Measurements from ENCODE around the gene OR51A2. TPM values are rescaled to one million over a fixed set of nuclear protein-coding genes. Genes with fewer than 3 reads are reported as not detected.

Gene OR51A2
- total and polyA plus RNA-seq, 2 of the 8 experiments (the other 6 are each of a cell fraction or from before 2014, with no cell fraction given) = not detected

- TF ChIP-seq HDAC6 (IDR thresholded peaks at IDR 0.05; ENCODE audit: low read depth, low read length) = no peak
- no peak for TF ChIP-seq SP1 (IDR thresholded peaks at IDR 0.05; ENCODE audit: low read depth, low read length)
- TF ChIP-seq SP2 (IDR thresholded peaks at IDR 0.05; ENCODE audit: low read length) = no peak
- no peak for TF ChIP-seq TCF12 (IDR thresholded peaks at IDR 0.05; ENCODE audit: low read depth, low read length)
Measured at GRCh38 chr11:4916581-4916980, 38.9 kb downstream of the OR51A2 start (continued).

Other genes starting within 250 kb of the OR51A2 start
- gene OR51F1, start 185.8 kb downstream of the OR51A2 start, total RNA-seq (2021; fragmentation: NEBNext Ultra II Directional; extraction: Animal tissue kit (Norgen Biotek cat#: 25700)) = not detected in 2 replicates
- not detected in 2 replicates for gene OR51F1, start 185.8 kb downstream of the OR51A2 start, polyA plus RNA-seq (2011; rRNA removed)
- gene OR52R1, start 151.3 kb downstream of the OR51A2 start, total RNA-seq (2021; fragmentation: NEBNext Ultra II Directional; extraction: Animal tissue kit (Norgen Biotek cat#: 25700)) = not detected in 2 replicates
- gene OR52R1, start 151.3 kb downstream of the OR51A2 start, polyA plus RNA-seq (2011; rRNA removed) = not detected in 2 replicates
- not detected in 2 replicates for gene OR51F2, start 134.4 kb downstream of the OR51A2 start, total RNA-seq (2021; fragmentation: NEBNext Ultra II Directional; extraction: Animal tissue kit (Norgen Biotek cat#: 25700))
- 0.09 and 0.15 TPM in 2 replicates for gene OR51F2, start 134.4 kb downstream of the OR51A2 start, polyA plus RNA-seq (2011; rRNA removed)
- not detected in 2 replicates for gene OR51S1, start 106.5 kb downstream of the OR51A2 start, total RNA-seq (2021; fragmentation: NEBNext Ultra II Directional; extraction: Animal tissue kit (Norgen Biotek cat#: 25700))
- gene OR51S1, start 106.5 kb downstream of the OR51A2 start, polyA plus RNA-seq (2011; rRNA removed) = not detected in 2 replicates
- not detected in 2 replicates for gene OR51T1, start 73.8 kb downstream of the OR51A2 start, total RNA-seq (2021; fragmentation: NEBNext Ultra II Directional; extraction: Animal tissue kit (Norgen Biotek cat#: 25700))
- gene OR51T1, start 73.8 kb downstream of the OR51A2 start, polyA plus RNA-seq (2011; rRNA removed) = not detected in 2 replicates
- not detected in 2 replicates for gene OR51A7, start 51.9 kb downstream of the OR51A2 start, total RNA-seq (2021; fragmentation: NEBNext Ultra II Directional; extraction: Animal tissue kit (Norgen Biotek cat#: 25700))
- gene OR51A7, start 51.9 kb downstream of the OR51A2 start, polyA plus RNA-seq (2011; rRNA removed) = not detected in 2 replicates
- gene OR51G2, start 36.4 kb downstream of the OR51A2 start, total RNA-seq (2021; fragmentation: NEBNext Ultra II Directional; extraction: Animal tissue kit (Norgen Biotek cat#: 25700)) = not detected in 2 replicates
- gene OR51G2, start 36.4 kb downstream of the OR51A2 start, polyA plus RNA-seq (2011; rRNA removed) = not detected in 2 replicates
- gene OR51G1, start 31.4 kb downstream of the OR51A2 start, total RNA-seq (2021; fragmentation: NEBNext Ultra II Directional; extraction: Animal tissue kit (Norgen Biotek cat#: 25700)) = not detected in 2 replicates
- gene OR51G1, start 31.4 kb downstream of the OR51A2 start, polyA plus RNA-seq (2011; rRNA removed) = not detected in 2 replicates
- not detected in 2 replicates for gene OR51A4, start 8.1 kb downstream of the OR51A2 start, total RNA-seq (2021; fragmentation: NEBNext Ultra II Directional; extraction: Animal tissue kit (Norgen Biotek cat#: 25700))
- gene OR51A4, start 8.1 kb downstream of the OR51A2 start, polyA plus RNA-seq (2011; rRNA removed) = not detected in 2 replicates
- not detected in 2 replicates for gene OR51L1, start 39.1 kb upstream of the OR51A2 start, total RNA-seq (2021; fragmentation: NEBNext Ultra II Directional; extraction: Animal tissue kit (Norgen Biotek cat#: 25700))
- not detected in 2 replicates for gene OR51L1, start 39.1 kb upstream of the OR51A2 start, polyA plus RNA-seq (2011; rRNA removed)
- gene OR52J3, start 90.8 kb upstream of the OR51A2 start, total RNA-seq (2021; fragmentation: NEBNext Ultra II Directional; extraction: Animal tissue kit (Norgen Biotek cat#: 25700)) = not detected in 2 replicates
- gene OR52J3, start 90.8 kb upstream of the OR51A2 start, polyA plus RNA-seq (2011; rRNA removed) = not detected in 2 replicates
- not detected in 2 replicates for gene OR52E2, start 103.9 kb upstream of the OR51A2 start, total RNA-seq (2021; fragmentation: NEBNext Ultra II Directional; extraction: Animal tissue kit (Norgen Biotek cat#: 25700))
- not detected in 2 replicates for gene OR52E2, start 103.9 kb upstream of the OR51A2 start, polyA plus RNA-seq (2011; rRNA removed)
- not detected in 2 replicates for gene OR52E1, start 113.9 kb upstream of the OR51A2 start, total RNA-seq (2021; fragmentation: NEBNext Ultra II Directional; extraction: Animal tissue kit (Norgen Biotek cat#: 25700))
- not detected in 2 replicates for gene OR52E1, start 113.9 kb upstream of the OR51A2 start, polyA plus RNA-seq (2011; rRNA removed)
- gene OR52A5, start 182.6 kb upstream of the OR51A2 start, total RNA-seq (2021; fragmentation: NEBNext Ultra II Directional; extraction: Animal tissue kit (Norgen Biotek cat#: 25700)) = 0.11 TPM in 1 of 2 replicates, not detected in the other
- 0.02 TPM in 2 replicates for gene OR52A5, start 182.6 kb upstream of the OR51A2 start, polyA plus RNA-seq (2011; rRNA removed)
- 11.6 and 12.2 TPM in 2 replicates for gene OR52A1, start 199.0 kb upstream of the OR51A2 start, total RNA-seq (2021; fragmentation: NEBNext Ultra II Directional; extraction: Animal tissue kit (Norgen Biotek cat#: 25700))
- gene OR52A1, start 199.0 kb upstream of the OR51A2 start, polyA plus RNA-seq (2011; rRNA removed) = 5.7 and 5.9 TPM in 2 replicates
- not detected in 2 replicates for gene OR51V1, start 245.0 kb upstream of the OR51A2 start, total RNA-seq (2021; fragmentation: NEBNext Ultra II Directional; extraction: Animal tissue kit (Norgen Biotek cat#: 25700))
- gene OR51V1, start 245.0 kb upstream of the OR51A2 start, polyA plus RNA-seq (2011; rRNA removed) = not detected in 2 replicates